Erythroblast (primary cell): ENCODE data around the gene CTAGE1.
A peak's percentile ranks its signal among the peaks of the same experiment; 100 is the strongest.

Experiments used
- DNase-seq, 2 experiments: peaks; one replicate each; lab custom pipeline; 2025; lab: John Stamatoyannopoulos, UW
- GATA1 ChIP-seq: IDR thresholded peaks from 2 replicates; pipeline ENCODE4 v1.6.1; 2011; ENCODE audit warnings: low read depth, mild to moderate bottlenecking, control low read depth, low read length, moderate library complexity
- POLR2A ChIP-seq: IDR thresholded peaks from 2 replicates; pipeline ENCODE4 v1.6.1; 2011; ENCODE audit warnings: mild to moderate bottlenecking, low read length

Gene CTAGE1

DNA sequence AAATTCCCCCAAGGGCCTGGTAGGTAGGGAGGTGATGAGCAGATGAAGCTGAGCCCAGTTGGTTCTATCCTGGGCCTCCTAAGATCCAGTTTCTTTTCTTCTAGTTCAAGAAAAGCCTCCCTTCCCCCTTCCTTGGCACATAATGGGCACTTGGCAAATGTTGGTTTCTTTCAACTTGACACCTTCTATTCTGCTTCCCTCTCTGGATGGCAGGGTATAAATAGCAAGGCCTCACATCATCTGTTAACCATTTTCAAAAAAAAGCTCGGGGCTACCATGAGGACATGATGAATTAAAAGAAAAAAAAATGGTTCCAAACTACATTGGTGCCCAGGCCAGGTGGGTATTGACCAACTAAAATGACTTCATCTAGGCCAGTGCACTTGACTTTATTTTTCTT is 29.9 kb downstream of the CTAGE1 start:
- no peak for TF ChIP-seq GATA1
- TF ChIP-seq POLR2A: no peak
- no peak for DNase-seq

DNA sequence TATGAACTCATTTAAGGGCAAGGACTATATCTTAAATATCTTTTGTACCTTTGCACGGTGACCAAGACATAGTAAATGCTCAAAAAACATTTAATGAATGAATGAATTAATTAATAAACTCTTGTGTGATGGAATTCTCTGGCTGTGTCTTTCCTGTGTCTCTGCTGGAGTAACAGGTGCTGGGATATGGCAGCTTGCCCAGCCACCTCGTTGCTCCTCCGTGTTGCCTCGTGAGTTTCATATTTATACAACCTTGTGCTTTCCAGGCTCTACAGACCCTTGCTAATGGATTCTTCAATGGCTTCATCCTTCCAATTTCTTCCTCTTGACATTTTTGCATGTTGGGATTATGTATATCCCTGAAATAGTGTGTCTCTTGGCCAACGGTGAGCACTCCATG is 30.4 kb downstream of the CTAGE1 start:
- no peak for DNase-seq
- TF ChIP-seq POLR2A: no peak
- no peak for TF ChIP-seq GATA1

DNA sequence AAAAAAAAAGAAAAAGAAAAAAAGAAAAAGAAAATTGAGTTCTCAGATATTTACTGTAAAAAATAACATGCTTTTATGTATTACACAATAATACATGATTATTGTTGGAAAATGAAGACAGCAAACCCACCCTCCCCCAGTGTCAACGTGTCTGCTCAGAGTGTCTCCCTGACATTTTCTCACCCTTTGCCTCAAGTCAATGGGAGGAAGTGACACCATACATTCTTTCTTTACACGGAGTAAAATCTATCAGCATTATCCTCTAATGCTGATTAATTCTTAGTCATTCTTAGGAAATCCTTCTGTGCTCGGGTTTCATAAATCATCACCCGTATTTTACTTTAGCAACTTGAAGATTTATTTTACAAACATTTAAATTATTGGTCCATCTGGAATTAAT is 32.0 kb downstream of the CTAGE1 start:
- DNase-seq: no peak
- TF ChIP-seq GATA1 (no peak), POLR2A (no peak)

DNA sequence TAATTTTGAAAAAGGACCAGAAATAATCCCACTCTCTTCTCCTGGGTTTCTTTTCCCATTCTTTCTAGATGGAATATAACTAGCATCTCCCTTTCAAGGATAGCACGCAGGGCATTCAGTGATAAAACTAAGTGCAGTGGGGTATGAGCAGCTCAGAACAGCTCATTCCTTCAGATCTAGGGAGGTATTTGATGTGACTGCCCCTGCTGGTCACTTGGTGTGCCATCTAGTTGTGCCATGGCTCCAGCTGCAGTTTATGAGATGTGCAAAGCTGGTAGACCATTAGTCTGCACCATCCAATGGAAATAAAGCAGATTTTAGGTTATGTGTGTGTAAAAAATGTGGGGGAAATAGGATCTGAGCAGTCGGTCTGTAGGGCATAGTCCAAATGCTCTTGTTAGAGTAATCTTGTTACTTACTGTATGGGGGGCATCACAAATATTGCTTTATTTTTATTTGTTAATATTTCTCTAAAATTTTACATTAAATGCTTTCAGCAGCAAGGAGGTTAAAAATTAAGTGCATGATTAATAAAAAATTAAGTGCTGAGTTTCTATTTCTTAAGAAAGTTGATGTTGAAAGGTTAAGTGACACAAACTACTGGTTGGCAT is 38.9 kb downstream of the CTAGE1 start:
- peak; percentile 10 to 14 for DNase-seq
- TF ChIP-seq GATA1 (no peak), POLR2A (no peak)

DNA sequence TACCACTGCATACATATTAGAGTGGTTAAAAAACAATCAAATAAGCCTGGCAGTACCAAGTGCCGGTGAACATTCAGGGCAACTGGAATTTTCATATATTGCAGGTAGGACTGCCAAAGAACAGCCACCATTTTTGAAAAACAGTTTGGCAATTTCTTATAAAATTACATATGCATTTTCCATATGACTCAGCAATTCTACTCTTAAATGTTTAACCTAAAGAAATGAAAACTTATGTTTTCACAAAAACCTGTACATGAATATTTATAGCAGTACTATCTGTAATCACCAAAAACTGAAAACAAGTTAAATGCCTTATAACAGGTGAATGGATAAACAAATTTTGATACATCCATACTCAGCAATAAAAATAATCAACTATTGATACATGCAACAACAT is 39.9 kb downstream of the CTAGE1 start:
- TF ChIP-seq GATA1 (no peak), POLR2A (no peak)
- no peak for DNase-seq

DNA sequence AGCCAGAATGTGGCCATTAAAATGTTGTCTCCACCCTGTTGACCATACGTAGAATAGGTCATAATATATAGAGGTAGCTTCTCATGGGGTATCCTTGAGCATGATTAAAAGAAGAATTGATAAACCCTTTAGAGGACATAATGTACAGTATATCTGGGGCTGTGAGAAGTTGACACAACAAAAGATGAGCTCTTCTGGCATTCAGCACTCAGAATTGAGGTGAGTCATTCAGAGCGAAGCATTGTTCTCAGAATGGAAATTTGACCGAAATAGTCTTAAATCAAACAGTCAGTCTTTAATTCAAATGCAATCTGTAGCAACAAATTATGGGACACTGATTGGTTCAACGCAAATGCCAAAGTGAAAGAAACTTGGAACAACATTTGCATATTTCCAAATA is 47.3 kb downstream of the CTAGE1 start:
- TF ChIP-seq GATA1 (no peak), POLR2A (no peak)
- DNase-seq: no peak

DNA sequence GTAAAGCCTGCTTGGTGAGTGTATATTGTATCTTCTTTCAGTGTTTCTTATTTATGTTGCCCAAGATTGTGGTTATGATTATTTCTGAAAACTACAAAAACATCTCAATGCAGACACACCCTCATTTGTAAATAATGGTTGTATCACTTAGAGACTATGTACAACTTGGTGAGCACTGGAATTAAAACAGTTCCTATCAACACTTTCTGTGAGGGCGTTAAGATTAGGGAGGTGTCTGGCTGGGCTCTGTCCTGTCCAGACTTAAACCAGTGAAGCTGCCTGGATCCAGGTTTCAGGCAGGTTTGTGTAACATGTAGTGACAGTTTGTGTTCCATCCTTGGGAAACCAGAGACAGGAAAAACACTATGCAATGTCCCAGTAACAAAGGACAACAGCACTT is 49.7 kb downstream of the CTAGE1 start:
- no peak for DNase-seq
- TF ChIP-seq GATA1: no peak
- TF ChIP-seq POLR2A: no peak

DNA sequence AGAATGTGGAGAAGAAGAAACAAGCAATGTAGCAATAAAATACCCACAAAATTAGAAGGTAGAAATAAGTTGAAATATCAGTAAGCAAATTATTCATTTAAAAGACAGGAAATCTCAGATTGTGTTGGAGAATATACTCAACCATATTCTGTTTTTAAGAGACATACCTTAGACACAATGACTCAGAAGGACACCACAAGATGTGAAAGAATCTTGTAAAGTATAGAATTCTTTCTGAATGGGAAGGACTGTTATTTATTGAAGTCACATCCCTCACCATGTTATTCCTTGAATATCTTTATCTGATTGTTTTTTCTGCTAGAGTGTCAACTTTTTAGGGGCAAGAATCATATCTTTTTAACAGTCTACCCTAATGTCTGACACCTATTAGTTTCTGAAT is 50.4 kb downstream of the CTAGE1 start:
- TF ChIP-seq GATA1 (no peak), POLR2A (no peak)

DNA sequence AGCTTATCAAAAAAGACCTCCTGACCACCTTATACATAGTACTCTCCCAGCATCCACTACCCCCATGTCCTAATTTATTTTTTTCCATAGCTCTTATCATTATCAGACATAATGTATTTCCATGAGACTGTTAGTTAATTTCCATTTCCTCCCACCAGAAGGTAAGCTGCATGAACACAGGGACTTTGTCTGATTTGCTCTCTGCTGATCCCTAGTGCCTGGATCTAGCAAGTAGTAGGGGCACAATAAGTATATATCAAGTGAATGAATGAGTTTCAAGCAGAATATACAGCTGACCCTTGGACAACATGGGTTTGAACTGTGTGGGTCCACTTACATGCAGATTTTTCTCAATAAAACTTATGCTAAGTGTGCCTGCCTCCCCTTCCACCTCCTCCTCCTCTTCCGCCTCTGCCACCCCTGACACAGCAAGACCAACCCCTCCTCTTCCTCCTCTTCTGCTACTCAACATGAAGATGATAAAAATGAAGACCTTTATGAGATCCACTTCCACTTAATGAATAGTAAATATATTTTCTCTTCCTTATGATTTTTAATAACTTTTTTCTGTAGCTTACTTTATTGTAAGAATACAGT is 53.8 kb downstream of the CTAGE1 start:
- no peak for DNase-seq
- no peak for TF ChIP-seq GATA1
- TF ChIP-seq POLR2A: no peak

More for the DNA sequence above, 50.4 kb downstream of the CTAGE1 start:
- no peak for DNase-seq
